Left ventricle myocardium inferior (tissue), 1 donor: ENCODE data around the gene GET4. TPM values are rescaled to one million over a fixed set of nuclear protein-coding genes. Genes with fewer than 3 reads are reported as not detected.

ENCODE experiments used
- DNase-seq: peaks from one replicate; pipeline ENCODE4 v3.0.0-alpha.2; 2020
- H3K27ac ChIP-seq: fragments of 200-600 bp; replicated peaks from 2 replicates; pipeline ENCODE4 v1.8.0; 2021
- H3K27me3 ChIP-seq: fragments of 200-600 bp; 2 replicates; pipeline ENCODE4 v1.8.0; 2021; ENCODE audit warnings: low read depth
- H3K36me3 ChIP-seq: fragments of 200-600 bp; 2 replicates; pipeline ENCODE4 v1.8.0; 2021
- H3K4me1 ChIP-seq: fragments of 200-600 bp; 2 replicates; pipeline ENCODE4 v1.8.0; 2021
- H3K4me3 ChIP-seq: fragments of 200-600 bp; 2 replicates; pipeline ENCODE4 v1.8.0; 2021; ENCODE audit warnings: mild to moderate bottlenecking, moderate library complexity
- H3K9me3 ChIP-seq: fragments of 200-600 bp; replicated peaks from 2 replicates; pipeline ENCODE4 v1.8.0; 2021
- CTCF ChIP-seq: fragments of 200-600 bp; IDR thresholded peaks from 2 replicates; pipeline ENCODE4 v1.8.0; 2021; ENCODE audit warnings: antibody characterized with exemption, mild to moderate bottlenecking, borderline replicate concordance
- intact Hi-C: fragments of 100-400 bp; cut with micrococcal nuclease; formaldehyde crosslinking; loops from one replicate; pipeline ENCODE4 v1.11.0; 2022
- total RNA-seq: library from RNA; stranded (reverse); fragmentation: NEBNext Ultra II Directional; extraction: Animal tissue kit (Norgen Biotek cat#: 25700); gene quantifications from one replicate; pipeline ENCODE4 v1.2.1, GENCODE V29; 2021
- donor health status: DM: no; HTN: yes; CAD: no; lungs with severe emphysema.

GET4 gene
- total RNA-seq, 1 donor from 2014 or later, result 22.9 TPM

- no peak overlapping the region for H3K4me3 ChIP-seq
- H3K27me3 ChIP-seq, result no peaks in the 10 kb centered on the region
- H3K9me3 ChIP-seq, result no peaks in the 10 kb centered on the region
- DNase-seq, result no peak
- H3K27ac ChIP-seq, result no peak overlapping the region
- peaks cover 17% of the 10 kb centered on the region for H3K4me1 ChIP-seq
- no peak for TF ChIP-seq CTCF
- H3K36me3 ChIP-seq, result peaks cover 99% of the 10 kb centered on the region
- intact Hi-C loops, result no loop called here
These were observed 22.8 kb upstream of the GET4 start for GRCh38 chr7:853366-854117.

- Histone ChIP-seq H3K4me3 (no peak overlapping the region), H3K9me3 (no peaks in the 10 kb centered on the region), H3K4me1 (peaks cover 17% of the 10 kb centered on the region), H3K27ac (no peak overlapping the region), H3K36me3 (peaks cover 99% of the 10 kb centered on the region), H3K27me3 (no peaks in the 10 kb centered on the region)
- TF ChIP-seq CTCF, result no peak
- intact Hi-C loops, result no loop called here
- no peak for DNase-seq
These were observed 22.1 kb upstream of the GET4 start for GRCh38 chr7:854118-854775.

GRCh38 chr7:855686-856369 lies 20.5 kb upstream of the GET4 start:
- Histone ChIP-seq H3K27ac (no peak overlapping the region), H3K4me3 (no peak overlapping the region), H3K4me1 (peaks cover 15% of the 10 kb centered on the region), H3K36me3 (peaks cover 99% of the 10 kb centered on the region), H3K27me3 (no peaks in the 10 kb centered on the region), H3K9me3 (no peaks in the 10 kb centered on the region)
- TF ChIP-seq CTCF, result no peak
- intact Hi-C loops, result no loop called here
- DNase-seq, result no peak

- H3K36me3 ChIP-seq, result peaks cover 100% of the 10 kb centered on the region
- peaks cover 8% of the 10 kb centered on the region for H3K4me1 ChIP-seq
- no peak overlapping the region for H3K27ac ChIP-seq
- no peak for TF ChIP-seq CTCF
- no peak overlapping the region for H3K4me3 ChIP-seq
- no peaks in the 10 kb centered on the region for H3K27me3 ChIP-seq
- H3K9me3 ChIP-seq, result no peaks in the 10 kb centered on the region
- intact Hi-C loops, result no loop called here
- DNase-seq, result no peak
These were observed 19.8 kb upstream of the GET4 start for GRCh38 chr7:856444-857095.

- DNase-seq, result no peak
- intact Hi-C loops, result no loop called here
- Histone ChIP-seq H3K4me1 (no peaks in the 10 kb centered on the region), H3K27me3 (no peaks in the 10 kb centered on the region), H3K36me3 (peaks cover 100% of the 10 kb centered on the region), H3K9me3 (no peaks in the 10 kb centered on the region), H3K4me3 (no peak overlapping the region), H3K27ac (no peak overlapping the region)
- no peak for TF ChIP-seq CTCF
These were observed 18.7 kb upstream of the GET4 start for GRCh38 chr7:857661-858060.
